B cell (primary cell): ENCODE data around the gene CNTNAP2. TPM values are rescaled to one million over a fixed set of nuclear protein-coding genes. Genes with fewer than 3 reads are reported as not detected.

Source experiments
- ATAC-seq: fragments of 200-7000 bp; cut with Tn5 transposase; one replicate; pipeline ENCODE4 v1.10.0; 2021; ENCODE audit warnings: low read depth, mild to moderate bottlenecking, moderate number of reproducible peaks, moderate library complexity
- CTCF ChIA-PET: fragments of 350-600 bp; sonication (Branson Sonifier 250); formaldehyde crosslinking; loops from one replicate; lab custom pipeline; 2021; ENCODE audit warnings: antibody characterized with exemption, inconsistent platforms; lab: Charles Lee
- POLR2A ChIA-PET: fragments of 350-600 bp; sonication (Branson Sonifier 250); formaldehyde crosslinking; loops from one replicate; lab custom pipeline; 2021; ENCODE audit warnings: antibody characterized with exemption; lab: Charles Lee
- DNase-seq: peaks from one replicate; pipeline ENCODE4 v3.0.0; 2013
- H2AFZ ChIP-seq: 2 replicates; pipeline ENCODE4 v1.6.1; 2012; ENCODE audit warnings: mild to moderate bottlenecking, low read depth, low read length; ENCODE audit not compliant: insufficient read depth, poor library complexity, severe bottlenecking
- H3K27ac ChIP-seq, 2 donors: 1 replicate in 1 of 2; 2 replicates in 1 of 2; pipeline ENCODE4 v1.5.1; 2012 to 2013; ENCODE audit warnings: low read length in 2 of 2, mild to moderate bottlenecking in 2 of 2, moderate library complexity in 1 of 2
- H3K27me3 ChIP-seq, 4 experiments: fragments of 200-600 bp in 1 of 4; sonication (generic) in 1 of 4; replicated peaks in 1 of 4; 1 replicate in 2 of 4; 2 replicates in 2 of 4; pipeline versions ENCODE4 v1.6.1 to v1.7.0; 2013 to 2016; ENCODE audit warnings: low read length in 3 of 4, mild to moderate bottlenecking in 2 of 4, mixed read lengths in 1 of 4, moderate library complexity in 1 of 4; ENCODE audit not compliant: insufficient read depth in 4 of 4, control insufficient read depth in 3 of 4; ENCODE audit errors: control extremely low read depth in 1 of 4
- H3K36me3 ChIP-seq, 2 experiments: replicated peaks in 1 of 2; 1 replicate in 1 of 2; 2 replicates in 1 of 2; pipeline versions ENCODE4 v1.6.1 to v1.7.1; 2013; ENCODE audit warnings: low read length in 1 of 2; ENCODE audit not compliant: insufficient read depth in 2 of 2, control insufficient read depth in 1 of 2; ENCODE audit errors: control extremely low read depth in 1 of 2, extremely low read depth in 1 of 2
- H3K4me1 ChIP-seq, 2 donors: fragments of 200-600 bp in 1 of 2; sonication (generic) in 1 of 2; 1 replicate in 1 of 2; 2 replicates in 1 of 2; pipeline versions ENCODE4 v1.5.1 to v1.6.1; 2013 to 2017; ENCODE audit warnings: low read length in 2 of 2; ENCODE audit not compliant: control insufficient read depth in 2 of 2, insufficient read depth in 2 of 2
- H3K4me2 ChIP-seq: replicated peaks from 2 replicates; pipeline ENCODE3; 2012; ENCODE audit warnings: mild to moderate bottlenecking, low read depth, low read length; ENCODE audit not compliant: poor library complexity, severe bottlenecking
- H3K4me3 ChIP-seq, 5 experiments: fragments of 200-600 bp in 1 of 5; sonication (generic) in 1 of 5; 1 replicate in 3 of 5; 2 replicates in 2 of 5; pipeline versions ENCODE4 v1.5.1 to v1.7.0; 2011 to 2016; ENCODE audit warnings: low read length in 4 of 5, mild to moderate bottlenecking in 4 of 5, low read depth in 2 of 5, control low read depth in 1 of 5, moderate library complexity in 1 of 5; ENCODE audit not compliant: insufficient read depth in 1 of 5; ENCODE audit errors: control extremely low read depth in 1 of 5, extremely low read depth in 1 of 5
- H3K79me2 ChIP-seq: fragments of 200-600 bp; sonication (generic); one replicate; pipeline ENCODE4 v1.6.0; 2016; ENCODE audit warnings: low read length; ENCODE audit not compliant: control insufficient read depth, insufficient read depth
- H3K9ac ChIP-seq: fragments of 200-600 bp; sonication (generic); 2 replicates; pipeline ENCODE4 v1.6.1; 2017; ENCODE audit warnings: mild to moderate bottlenecking, low read length, moderate library complexity
- H3K9me3 ChIP-seq, 3 donors: one replicate each; pipeline versions ENCODE4 v1.6.1 to v1.7.1; 2013; ENCODE audit warnings: low read length in 2 of 3; ENCODE audit not compliant: control insufficient read depth in 2 of 3, insufficient read depth in 1 of 3; ENCODE audit errors: control extremely low read depth in 1 of 3
- H4K20me1 ChIP-seq: 2 replicates; pipeline ENCODE4 v1.6.0; 2012; ENCODE audit warnings: mild to moderate bottlenecking, low read length; ENCODE audit not compliant: insufficient read depth, control insufficient read depth, poor library complexity, severe bottlenecking
- H3K27ac Mint-ChIP-seq: one replicate; pipeline ENCODE4 v1.8.0; 2021; ENCODE audit warnings: mixed read lengths
- H3K27me3 Mint-ChIP-seq: one replicate; pipeline ENCODE4 v1.8.0; 2021; ENCODE audit warnings: mixed read lengths
- H3K4me1 Mint-ChIP-seq: one replicate; pipeline ENCODE4 v1.8.0; 2021; ENCODE audit warnings: mixed read lengths
- H3K4me3 Mint-ChIP-seq: one replicate; pipeline ENCODE4 v1.8.0; 2021; ENCODE audit warnings: mixed read lengths
- H3K9me3 Mint-ChIP-seq: one replicate; pipeline ENCODE4 v1.8.0; 2022; ENCODE audit warnings: mixed read lengths; ENCODE audit not compliant: insufficient read depth
- CTCF ChIP-seq: fragments of 200-600 bp; IDR thresholded peaks from one replicate; pipeline ENCODE4 v1.8.0; 2022; ENCODE audit warnings: antibody characterized with exemption, mild to moderate bottlenecking
- EZH2 ChIP-seq: IDR thresholded peaks from 2 replicates; pipeline ENCODE4 v1.6.1; 2012; ENCODE audit warnings: borderline replicate concordance, low read depth, mild to moderate bottlenecking, moderate library complexity, low read length; ENCODE audit not compliant: insufficient read depth, poor library complexity, severe bottlenecking
- WGBS: methylation state at CpG from one replicate; pipeline ENCODE4 v1.1.5; 2013; ENCODE audit warnings: missing lambda C conversion rate; ENCODE audit not compliant: insufficient coverage; 5-methylcytosine and 5-hydroxymethylcytosine counted together
- intact Hi-C: fragments of 100-400 bp; cut with micrococcal nuclease; formaldehyde crosslinking; loops from one replicate; pipeline ENCODE4 v1.10.0; 2022
- polyA plus RNA-seq: library from polyadenylated mRNA; depleted of rRNA; stranded (reverse); fragments of >200 nt; gene quantifications from 2 replicates; pipeline ENCODE4 v1.2.3, GENCODE V29; 2012
- total RNA-seq, 2 donors: library from RNA; stranded (reverse); fragments of 120-200 nt in 1 of 2; gene quantifications; 1 replicate in 1 of 2; 2 replicates in 1 of 2; pipeline versions ENCODE4 v1.2.3 to v1.2.4, GENCODE V29; 2013 to 2022

CNTNAP2 gene
- total and polyA plus RNA-seq, 2 donors (not counting 1 experiment from before 2014, with no cell fraction given), result 7.4 to 16.6 TPM

GRCh38 chr7:146787266-146787665, 670.7 kb downstream of the CNTNAP2 start:
- Histone ChIP-seq H3K9me3 (peaks cover 0 to 10% (median 0%) of the 10 kb centered on the region in 3 donors), H3K4me3 (no peak overlapping the region), H3K36me3 (no peaks in the 10 kb centered on the region), H4K20me1 (no peaks in the 10 kb centered on the region), H2AFZ (no peak overlapping the region), H3K4me1 (no peaks in the 10 kb centered on the region), H3K9ac (no peak overlapping the region), H3K27me3 (no peaks in the 10 kb centered on the region), H3K27ac (no peak overlapping the region), H3K79me2 (no peaks in the 10 kb centered on the region), H3K4me2 (no peak overlapping the region)
- Mint-ChIP-seq H3K27me3 (no peaks in the 10 kb centered on the region), H3K4me3 (no peak overlapping the region), H3K27ac (no peak overlapping the region), H3K9me3 (peaks cover 3% of the 10 kb centered on the region), H3K4me1 (no peaks in the 10 kb centered on the region)
- no peak for ATAC-seq
- TF ChIP-seq EZH2 (no peak), CTCF (no peak)
- ChIA-PET POLR2A (no interaction called here), CTCF (no interaction called here)
- intact Hi-C loops, result no loop called here
- WGBS, result 87% methylated on average over 15 of the region's 18 CpGs
- no peak for DNase-seq

GRCh38 chr7:146788008-146788407, 671.4 kb downstream of the CNTNAP2 start:
- H4K20me1 ChIP-seq, result no peaks in the 10 kb centered on the region
- Mint-ChIP-seq H3K4me3 (no peak overlapping the region), H3K27ac (no peak overlapping the region), H3K4me1 (no peaks in the 10 kb centered on the region), H3K27me3 (no peaks in the 10 kb centered on the region), H3K9me3 (peaks cover 3% of the 10 kb centered on the region)
- H3K79me2 ChIP-seq, result no peaks in the 10 kb centered on the region
- TF ChIP-seq EZH2, result no peak
- TF ChIP-seq CTCF, result no peak
- CTCF ChIA-PET, result no interaction called here
- POLR2A ChIA-PET, result no interaction called here
- WGBS, result 92% methylated on average over 14 of the region's 15 CpGs
- H3K4me3 ChIP-seq, result no peak overlapping the region
- no peak overlapping the region for H3K27ac ChIP-seq
- no peaks in the 10 kb centered on the region for H3K36me3 ChIP-seq
- H3K4me2 ChIP-seq, result no peak overlapping the region
- peaks cover 0 to 10% (median 0%) of the 10 kb centered on the region in 3 donors for H3K9me3 ChIP-seq
- H3K27me3 ChIP-seq, result no peaks in the 10 kb centered on the region
- intact Hi-C loops, result no loop called here
- H3K9ac ChIP-seq, result no peak overlapping the region
- ATAC-seq (no peak), DNase-seq (no peak)
- no peaks in the 10 kb centered on the region for H3K4me1 ChIP-seq
- H2AFZ ChIP-seq, result no peak overlapping the region
